Esophagus muscularis mucosa (tissue), 4 donors: Measurements from ENCODE around the gene YPEL4. TPM values are rescaled to one million over a fixed set of nuclear protein-coding genes. Genes with fewer than 3 reads are reported as not detected.

Experiments
- DNase-seq: peaks from one replicate; pipeline ENCODE4 v3.0.0-alpha.2; 2017; ENCODE audit errors: extremely low spot score
- H3K27ac ChIP-seq, 4 donors: fragments of 200-600 bp; sonication (generic); replicated peaks in 1 of 4; 1 replicate in 3 of 4; 2 replicates in 1 of 4; pipeline ENCODE4 v1.5.1; 2016 to 2019; ENCODE audit warnings: mild to moderate bottlenecking in 1 of 4
- H3K27me3 ChIP-seq, 4 donors: fragments of 200-600 bp; sonication (generic); one replicate each; pipeline versions ENCODE4 v1.5.1 to v1.6.0; 2016 to 2019
- H3K36me3 ChIP-seq, 4 donors: fragments of 200-600 bp; sonication (generic); one replicate each; pipeline ENCODE4 v1.5.1; 2016 to 2019
- H3K4me1 ChIP-seq, 4 donors: fragments of 200-600 bp; sonication (generic); one replicate each; pipeline ENCODE4 v1.5.1; 2016 to 2019
- H3K4me3 ChIP-seq, 4 donors: fragments of 200-600 bp; sonication (generic); 1 replicate in 2 of 4; 2 replicates in 2 of 4; pipeline ENCODE4 v1.5.1; 2016 to 2019; ENCODE audit warnings: mild to moderate bottlenecking in 4 of 4, moderate library complexity in 1 of 4
- H3K9me3 ChIP-seq, 4 donors: fragments of 200-600 bp; sonication (generic); 1 replicate in 3 of 4; 2 replicates in 1 of 4; pipeline ENCODE4 v1.5.1; 2016 to 2019
- EP300 ChIP-seq: sonication (generic); formaldehyde crosslinking; IDR thresholded peaks from one replicate; pipeline ENCODE4 v1.6.1; 2017; ENCODE audit warnings: antibody characterized with exemption
- POLR2A ChIP-seq: fragments of 450-650 bp; IDR thresholded peaks from one replicate; pipeline ENCODE4 v1.6.1; 2017; ENCODE audit warnings: antibody characterized with exemption, moderate library complexity, mild to moderate bottlenecking, low read depth
- POLR2AphosphoS5 ChIP-seq, 2 donors: sonication (generic); formaldehyde crosslinking; IDR thresholded peaks; one replicate each; pipeline ENCODE4 v1.6.1; 2017; ENCODE audit warnings: antibody characterized with exemption in 2 of 2
- WGBS: methylation state at CpG from one replicate; pipeline ENCODE4 v1.1.5; 2018; 5-methylcytosine and 5-hydroxymethylcytosine counted together
- intact Hi-C: fragments of 100-400 bp; cut with DNase I; formaldehyde crosslinking; loops from one replicate; pipeline ENCODE4 v1.15.1; 2023
- total RNA-seq, 4 donors: library from RNA; depleted of rRNA; stranded (reverse); fragments of >200 nt; gene quantifications; one replicate each; pipeline versions ENCODE4 v1.1.0 to v1.2.1, GENCODE V29; 2016
- TF ChIP-seq, protein P1 (sequence below), 3 experiments: fragments of 200-600 bp in 2 of 3; fragments of 450-650 bp in 1 of 3; sonication (generic) in 2 of 3; IDR thresholded peaks; one replicate each; pipeline ENCODE4 v1.5.1; 2017 to 2019; ENCODE audit warnings: antibody characterized with exemption in 3 of 3, mild to moderate bottlenecking in 2 of 3, moderate library complexity in 1 of 3

YPEL4 gene
- total RNA-seq, 4 donors from 2014 or later, result 0.50 to 2.5 (median 1.0) TPM

DNA sequence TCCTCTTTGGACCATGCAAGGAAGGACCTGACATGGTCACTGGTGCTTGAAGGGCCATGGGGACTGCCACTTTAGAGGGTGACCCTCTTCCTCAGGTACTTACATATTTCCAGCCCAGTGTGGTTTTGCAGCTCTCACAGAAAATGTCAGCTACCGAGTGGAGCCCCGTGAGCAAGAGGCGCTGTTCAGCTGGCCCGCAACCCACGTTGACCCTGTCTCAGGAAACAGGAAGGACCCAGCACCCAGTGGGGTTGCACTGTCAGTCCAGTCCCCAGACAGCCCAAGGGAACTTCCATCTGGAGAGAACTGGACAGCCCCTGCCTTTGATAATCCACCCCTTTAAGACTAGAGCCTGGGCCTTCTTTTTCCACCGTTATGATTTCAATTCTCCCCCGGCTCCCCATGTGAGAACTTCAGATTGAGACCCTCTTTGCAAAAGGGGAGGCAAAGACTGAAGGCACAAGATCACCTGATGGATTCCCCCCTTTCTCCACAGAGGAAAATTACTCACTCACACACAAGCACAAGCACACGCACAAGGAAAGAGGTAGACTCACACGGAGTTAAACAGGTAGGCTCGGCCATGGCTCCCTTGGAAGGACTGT, 3.4 kb downstream of the YPEL4 start:
- no peak for DNase-seq
- 41% methylated on average over 9 of the region's 10 CpGs for WGBS
- no peaks in the 10 kb centered on the region for H3K9me3 ChIP-seq
- no peaks in the 10 kb centered on the region for H3K36me3 ChIP-seq
- no peak overlapping the region for H3K4me3 ChIP-seq
- H3K4me1 ChIP-seq, result peaks cover 53 to 70% (median 64%) of the 10 kb centered on the region in 4 donors
- TF ChIP-seq EP300 (no peak), POLR2AphosphoS5 (IDR thresholded peaks at IDR 0.05) (no peak)
- TF ChIP-seq, protein P1, sequence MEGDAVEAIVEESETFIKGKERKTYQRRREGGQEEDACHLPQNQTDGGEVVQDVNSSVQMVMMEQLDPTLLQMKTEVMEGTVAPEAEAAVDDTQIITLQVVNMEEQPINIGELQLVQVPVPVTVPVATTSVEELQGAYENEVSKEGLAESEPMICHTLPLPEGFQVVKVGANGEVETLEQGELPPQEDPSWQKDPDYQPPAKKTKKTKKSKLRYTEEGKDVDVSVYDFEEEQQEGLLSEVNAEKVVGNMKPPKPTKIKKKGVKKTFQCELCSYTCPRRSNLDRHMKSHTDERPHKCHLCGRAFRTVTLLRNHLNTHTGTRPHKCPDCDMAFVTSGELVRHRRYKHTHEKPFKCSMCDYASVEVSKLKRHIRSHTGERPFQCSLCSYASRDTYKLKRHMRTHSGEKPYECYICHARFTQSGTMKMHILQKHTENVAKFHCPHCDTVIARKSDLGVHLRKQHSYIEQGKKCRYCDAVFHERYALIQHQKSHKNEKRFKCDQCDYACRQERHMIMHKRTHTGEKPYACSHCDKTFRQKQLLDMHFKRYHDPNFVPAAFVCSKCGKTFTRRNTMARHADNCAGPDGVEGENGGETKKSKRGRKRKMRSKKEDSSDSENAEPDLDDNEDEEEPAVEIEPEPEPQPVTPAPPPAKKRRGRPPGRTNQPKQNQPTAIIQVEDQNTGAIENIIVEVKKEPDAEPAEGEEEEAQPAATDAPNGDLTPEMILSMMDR (IDR thresholded peaks at IDR 0.05), result no peak
- peak overlapping the region in 3 of 4 donors; percentile 32 to 58 (median 41) for H3K27ac ChIP-seq
- H3K27me3 ChIP-seq, result peaks cover 5 to 55% (median 36%) of the 10 kb centered on the region in 4 donors
- intact Hi-C loops, result loop anchor here (10.0 kb wide), 2 partner anchors 191 to 301 kb away; no protein-coding TSS in a partner anchor

DNA sequence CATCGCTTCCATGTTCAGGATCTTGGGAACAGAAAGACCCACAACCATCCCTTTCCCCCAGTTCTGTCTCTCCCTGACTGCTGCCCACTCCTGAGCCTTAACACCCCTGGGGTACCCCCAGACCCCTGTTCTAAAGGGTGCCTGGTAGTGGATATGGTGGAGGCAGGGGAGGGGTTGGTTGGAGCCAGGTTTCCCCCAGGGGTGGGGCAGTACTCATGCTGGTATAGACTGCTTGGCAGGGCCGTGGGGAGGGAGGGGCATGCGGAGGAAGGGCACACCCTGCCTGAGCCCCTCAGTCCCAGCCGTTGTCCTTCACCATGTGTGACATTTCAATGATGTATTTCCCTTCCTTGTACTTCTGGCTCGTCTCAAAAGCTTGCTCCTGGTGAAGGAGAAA, 4.0 kb downstream of the YPEL4 start:
- intact Hi-C loops, result loop anchor here (10.0 kb wide), 2 partner anchors 191 to 301 kb away; no protein-coding TSS in a partner anchor
- H3K4me3 ChIP-seq, result no peak overlapping the region
- no peak for TF ChIP-seq POLR2A
- no peak for TF ChIP-seq EP300
- no peak for DNase-seq
- H3K27ac ChIP-seq, result peak overlapping the region; percentile 32 to 64 (median 50)
- 22% methylated on average over 5 of the region's 5 CpGs for WGBS
- H3K36me3 ChIP-seq, result no peaks in the 10 kb centered on the region
- peaks cover 55 to 76% (median 70%) of the 10 kb centered on the region in 4 donors for H3K4me1 ChIP-seq
- peaks cover 5 to 49% (median 36%) of the 10 kb centered on the region in 4 donors for H3K27me3 ChIP-seq
- H3K9me3 ChIP-seq, result no peaks in the 10 kb centered on the region

DNA sequence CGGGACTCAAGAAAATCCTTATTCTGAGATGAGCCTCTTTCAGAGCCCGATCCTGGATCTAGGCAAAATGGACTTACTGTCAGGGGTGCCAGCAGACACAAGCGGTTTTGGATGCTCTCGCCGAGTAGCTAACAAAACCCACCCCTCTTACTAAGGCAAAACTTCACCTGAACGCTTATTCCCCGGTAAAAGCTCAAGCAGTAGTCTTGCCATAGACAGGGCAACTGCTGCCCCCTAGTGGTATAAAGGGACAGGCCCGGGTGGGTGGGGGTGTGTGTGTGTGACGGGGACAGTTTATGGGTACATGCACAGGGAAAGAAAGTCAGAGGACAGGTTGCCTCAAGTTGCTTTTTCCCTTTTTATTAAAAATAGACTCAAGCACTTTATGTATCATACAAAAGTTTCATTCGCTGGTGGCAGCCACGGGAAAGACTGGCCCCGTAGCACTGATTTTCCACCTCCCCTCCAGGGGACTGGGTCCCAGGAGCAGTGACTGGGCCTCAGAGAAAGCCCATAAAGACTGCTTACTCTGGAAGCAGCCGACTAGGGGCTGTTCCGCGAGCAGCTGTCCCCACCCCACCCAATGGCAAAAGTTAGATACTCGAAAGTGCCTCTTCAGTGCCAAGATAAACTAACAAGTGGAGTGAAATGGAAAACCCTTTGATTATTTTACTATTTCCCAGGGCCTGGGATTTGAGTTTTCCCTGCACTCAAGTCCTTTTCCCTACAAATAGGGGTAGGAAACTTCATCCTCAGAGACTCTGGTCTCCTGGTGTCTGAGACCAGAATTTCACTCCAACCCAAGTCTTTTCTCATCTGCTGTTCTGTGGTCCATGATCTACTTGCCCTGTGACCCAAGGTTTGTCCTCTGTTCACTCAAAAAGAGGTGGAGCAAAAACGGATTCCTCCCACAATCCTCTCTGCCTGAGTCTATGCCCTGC, 4.7 kb downstream of the YPEL4 start:
- intact Hi-C loops, result loop anchor here (5.0 to 10.0 kb wide), 3 partner anchors 43 to 300 kb away; no protein-coding TSS in a partner anchor
- 7% methylated on average over 12 of the region's 17 CpGs for WGBS
- peak; percentile 97 for DNase-seq
- Histone ChIP-seq H3K36me3 (no peaks in the 10 kb centered on the region), H3K27me3 (peaks cover 5 to 42% (median 33%) of the 10 kb centered on the region in 4 donors), H3K9me3 (no peaks in the 10 kb centered on the region), H3K27ac (peak overlapping the region; percentile 32 to 64 (median 50)), H3K4me3 (no peak overlapping the region), H3K4me1 (peaks cover 60 to 78% (median 73%) of the 10 kb centered on the region in 4 donors)
- TF ChIP-seq POLR2AphosphoS5 (IDR thresholded peaks at IDR 0.05) (no peak), EP300 (no peak), POLR2A (no peak)
- TF ChIP-seq, protein P1 (IDR thresholded peaks at IDR 0.05), result peak; percentile 76 to 93 (median 82)

DNA sequence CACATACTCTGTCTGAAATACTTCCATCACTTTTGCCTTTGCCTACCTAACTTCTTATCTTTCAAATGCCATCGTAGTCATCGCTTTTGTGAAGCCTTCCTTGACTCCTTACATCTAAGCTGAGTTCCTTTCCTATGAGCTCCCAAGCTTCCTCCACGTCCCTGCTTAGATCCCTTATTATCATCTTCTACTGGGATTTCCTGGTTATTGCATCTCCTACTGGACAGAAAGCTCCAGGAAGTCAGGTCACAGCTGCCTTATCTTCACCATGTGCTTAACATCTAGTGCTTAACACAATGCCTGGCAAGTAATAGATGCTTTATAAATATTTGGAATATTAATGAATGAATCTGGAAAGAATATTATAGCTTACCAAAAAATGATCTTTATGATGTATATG, 5.9 kb downstream of the YPEL4 start:
- intact Hi-C loops, result loop anchor here (5.0 to 10.0 kb wide), 3 partner anchors 42 to 299 kb away; no protein-coding TSS in a partner anchor
- no peak overlapping the region for H3K27ac ChIP-seq
- no peak for DNase-seq
- H3K4me3 ChIP-seq, result no peak overlapping the region
- peaks cover 61 to 78% (median 73%) of the 10 kb centered on the region in 4 donors for H3K4me1 ChIP-seq
- no peaks in the 10 kb centered on the region for H3K9me3 ChIP-seq
- no peaks in the 10 kb centered on the region for H3K36me3 ChIP-seq
- no peak for TF ChIP-seq EP300
- no peak for TF ChIP-seq POLR2A
- TF ChIP-seq, protein P1 (IDR thresholded peaks at IDR 0.05), result no peak
- WGBS, result 75% methylated on average over 3 of the region's 3 CpGs
- H3K27me3 ChIP-seq, result peaks cover 5 to 30% (median 24%) of the 10 kb centered on the region in 4 donors
